ENCODE measurements around the gene SCAMP4. TPM values are rescaled to one million over a fixed set of nuclear protein-coding genes. Genes with fewer than 3 reads are reported as not detected.

Gene SCAMP4
- total RNA-seq, 1 donor = 49.2 TPM

DNA sequence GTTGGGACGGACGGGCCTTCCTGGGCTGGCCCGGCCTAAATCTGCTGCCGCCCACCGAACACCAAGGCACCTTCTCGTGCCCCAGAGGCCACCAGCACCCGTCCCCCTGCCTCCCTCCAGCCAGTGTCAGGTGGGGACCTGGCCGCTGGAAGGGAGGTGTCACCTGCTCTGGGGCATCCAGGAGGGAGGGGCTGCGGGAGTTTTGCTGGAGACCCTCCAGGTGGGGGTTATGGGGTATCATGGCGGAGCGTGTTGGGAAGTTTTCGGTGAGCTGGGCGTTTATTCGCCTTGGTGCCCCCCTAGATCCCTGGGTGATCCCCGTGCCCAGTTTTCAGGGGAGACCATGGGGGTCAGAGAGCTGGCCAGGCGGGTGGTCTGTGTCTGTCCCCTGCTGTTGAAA is 45.4 kb downstream of the SCAMP4 start:
- no peak overlapping the region for H3K4me3 ChIP-seq (ENCODE audit: low read depth, low read length)
- TF ChIP-seq, protein P1, sequence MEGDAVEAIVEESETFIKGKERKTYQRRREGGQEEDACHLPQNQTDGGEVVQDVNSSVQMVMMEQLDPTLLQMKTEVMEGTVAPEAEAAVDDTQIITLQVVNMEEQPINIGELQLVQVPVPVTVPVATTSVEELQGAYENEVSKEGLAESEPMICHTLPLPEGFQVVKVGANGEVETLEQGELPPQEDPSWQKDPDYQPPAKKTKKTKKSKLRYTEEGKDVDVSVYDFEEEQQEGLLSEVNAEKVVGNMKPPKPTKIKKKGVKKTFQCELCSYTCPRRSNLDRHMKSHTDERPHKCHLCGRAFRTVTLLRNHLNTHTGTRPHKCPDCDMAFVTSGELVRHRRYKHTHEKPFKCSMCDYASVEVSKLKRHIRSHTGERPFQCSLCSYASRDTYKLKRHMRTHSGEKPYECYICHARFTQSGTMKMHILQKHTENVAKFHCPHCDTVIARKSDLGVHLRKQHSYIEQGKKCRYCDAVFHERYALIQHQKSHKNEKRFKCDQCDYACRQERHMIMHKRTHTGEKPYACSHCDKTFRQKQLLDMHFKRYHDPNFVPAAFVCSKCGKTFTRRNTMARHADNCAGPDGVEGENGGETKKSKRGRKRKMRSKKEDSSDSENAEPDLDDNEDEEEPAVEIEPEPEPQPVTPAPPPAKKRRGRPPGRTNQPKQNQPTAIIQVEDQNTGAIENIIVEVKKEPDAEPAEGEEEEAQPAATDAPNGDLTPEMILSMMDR (IDR thresholded peaks at IDR 0.05; ENCODE audit: insufficient read depth, low read depth, low read length) = no peak
- DNase-seq (ENCODE audit: low read depth) = no peak

DNA sequence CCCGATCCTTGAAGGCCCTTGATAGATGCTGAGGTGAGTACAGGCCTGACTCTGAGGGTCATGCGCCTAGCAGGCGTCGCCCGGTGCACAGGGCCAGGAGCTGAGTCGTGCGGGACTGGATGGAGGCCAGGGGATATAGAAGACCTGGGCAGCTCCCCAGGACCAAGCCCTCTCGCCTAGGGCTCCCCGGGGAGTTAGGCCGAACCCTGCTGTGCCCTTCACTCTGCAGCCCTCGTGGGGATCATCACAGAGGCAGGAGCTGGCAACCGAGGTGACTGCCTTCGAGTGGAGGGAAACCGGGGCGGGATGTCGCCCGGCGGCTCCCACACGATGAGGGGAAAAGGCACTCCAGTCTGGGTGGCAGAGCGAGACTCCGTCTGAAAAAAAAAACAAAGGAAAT is 47.4 kb downstream of the SCAMP4 start:
- DNase-seq (ENCODE audit: low read depth) = no peak
- no peak overlapping the region for H3K4me3 ChIP-seq (ENCODE audit: low read depth, low read length)
- TF ChIP-seq, protein P1 (IDR thresholded peaks at IDR 0.05; ENCODE audit: insufficient read depth, low read depth, low read length) = no peak

DNA sequence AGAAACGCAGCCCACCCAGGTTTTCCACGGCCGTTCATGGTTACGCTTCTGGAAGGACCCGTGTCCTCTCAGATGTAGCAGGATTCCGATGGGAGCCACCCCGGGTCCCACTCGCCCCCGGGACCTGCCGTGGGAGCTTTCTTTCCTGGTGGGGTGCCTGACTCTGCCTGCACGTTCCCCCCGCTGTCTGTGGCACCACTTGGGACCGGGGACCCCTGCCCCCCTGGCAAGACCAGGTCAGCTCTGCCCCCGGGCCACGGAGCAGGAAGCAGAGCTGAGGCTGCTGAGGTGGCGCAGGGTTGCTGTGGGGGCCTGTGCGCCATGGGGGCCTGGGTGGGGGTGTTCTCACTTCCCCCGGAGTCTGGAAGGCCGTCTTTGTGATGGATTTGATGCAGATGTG is 47.8 kb downstream of the SCAMP4 start:
- TF ChIP-seq, protein P1 (IDR thresholded peaks at IDR 0.05; ENCODE audit: insufficient read depth, low read depth, low read length) = no peak
- DNase-seq (ENCODE audit: low read depth) = no peak
- H3K4me3 ChIP-seq (ENCODE audit: low read depth, low read length) = no peak overlapping the region

DNA sequence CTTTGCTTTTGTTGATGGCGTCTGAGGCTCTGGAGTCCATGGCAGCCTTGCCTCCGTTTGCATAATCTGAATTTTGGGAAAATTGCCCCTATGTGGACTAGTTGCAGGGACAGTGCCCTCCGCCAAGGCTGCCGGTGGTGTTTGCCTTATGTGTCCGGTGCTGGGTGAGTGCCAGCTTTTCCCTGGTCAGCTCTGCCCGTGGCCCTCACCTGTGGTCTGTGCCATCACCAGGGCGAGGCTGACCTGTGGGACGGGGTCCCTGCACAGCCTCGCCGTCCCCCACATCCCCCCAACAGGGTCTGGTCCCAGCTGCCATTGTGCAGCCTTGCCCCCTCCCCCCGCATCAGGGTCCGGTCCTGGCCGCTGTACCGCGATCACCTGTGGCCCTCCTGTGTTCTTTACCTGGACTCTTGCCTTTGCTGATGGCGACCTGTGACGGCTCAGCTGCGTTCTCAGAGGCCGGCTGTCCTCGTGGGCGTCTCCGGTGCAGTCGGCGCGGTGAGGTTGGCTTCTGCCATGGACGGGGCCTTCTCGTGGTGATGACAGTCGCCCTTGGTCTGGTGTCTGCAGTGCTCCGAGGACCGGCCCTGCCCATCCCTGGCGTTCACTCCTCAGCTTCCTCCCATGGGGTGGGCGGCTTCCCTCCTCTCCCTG is 48.4 kb downstream of the SCAMP4 start:
- no peak overlapping the region for H3K4me3 ChIP-seq (ENCODE audit: low read depth, low read length)
- TF ChIP-seq, protein P1 (IDR thresholded peaks at IDR 0.05; ENCODE audit: insufficient read depth, low read depth, low read length) = no peak
- DNase-seq (ENCODE audit: low read depth) = no peak

DNA sequence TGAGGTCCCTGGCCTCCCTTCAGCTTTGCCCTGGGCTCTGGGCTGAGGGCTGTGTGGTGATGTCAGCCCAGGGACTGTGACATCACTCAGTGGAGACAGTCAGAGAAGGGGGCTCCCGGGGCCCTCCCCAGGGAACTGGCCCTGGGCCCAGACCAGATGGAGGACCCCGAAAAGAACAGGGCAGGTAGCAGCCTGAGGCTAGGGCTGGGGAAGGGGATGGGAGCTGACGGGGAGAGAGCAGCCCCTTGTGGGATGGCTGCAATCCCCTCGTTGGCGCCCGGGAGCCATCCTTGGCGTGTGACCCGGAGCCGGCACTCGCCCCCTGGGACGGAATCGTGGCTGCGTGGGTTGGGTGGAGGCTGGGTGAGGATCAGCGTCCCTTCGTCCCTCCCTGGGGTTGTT is 49.3 kb downstream of the SCAMP4 start:
- no peak for DNase-seq (ENCODE audit: low read depth)
- TF ChIP-seq, protein P1 (IDR thresholded peaks at IDR 0.05; ENCODE audit: insufficient read depth, low read depth, low read length) = no peak
- H3K4me3 ChIP-seq (ENCODE audit: low read depth, low read length) = no peak overlapping the region

DNA sequence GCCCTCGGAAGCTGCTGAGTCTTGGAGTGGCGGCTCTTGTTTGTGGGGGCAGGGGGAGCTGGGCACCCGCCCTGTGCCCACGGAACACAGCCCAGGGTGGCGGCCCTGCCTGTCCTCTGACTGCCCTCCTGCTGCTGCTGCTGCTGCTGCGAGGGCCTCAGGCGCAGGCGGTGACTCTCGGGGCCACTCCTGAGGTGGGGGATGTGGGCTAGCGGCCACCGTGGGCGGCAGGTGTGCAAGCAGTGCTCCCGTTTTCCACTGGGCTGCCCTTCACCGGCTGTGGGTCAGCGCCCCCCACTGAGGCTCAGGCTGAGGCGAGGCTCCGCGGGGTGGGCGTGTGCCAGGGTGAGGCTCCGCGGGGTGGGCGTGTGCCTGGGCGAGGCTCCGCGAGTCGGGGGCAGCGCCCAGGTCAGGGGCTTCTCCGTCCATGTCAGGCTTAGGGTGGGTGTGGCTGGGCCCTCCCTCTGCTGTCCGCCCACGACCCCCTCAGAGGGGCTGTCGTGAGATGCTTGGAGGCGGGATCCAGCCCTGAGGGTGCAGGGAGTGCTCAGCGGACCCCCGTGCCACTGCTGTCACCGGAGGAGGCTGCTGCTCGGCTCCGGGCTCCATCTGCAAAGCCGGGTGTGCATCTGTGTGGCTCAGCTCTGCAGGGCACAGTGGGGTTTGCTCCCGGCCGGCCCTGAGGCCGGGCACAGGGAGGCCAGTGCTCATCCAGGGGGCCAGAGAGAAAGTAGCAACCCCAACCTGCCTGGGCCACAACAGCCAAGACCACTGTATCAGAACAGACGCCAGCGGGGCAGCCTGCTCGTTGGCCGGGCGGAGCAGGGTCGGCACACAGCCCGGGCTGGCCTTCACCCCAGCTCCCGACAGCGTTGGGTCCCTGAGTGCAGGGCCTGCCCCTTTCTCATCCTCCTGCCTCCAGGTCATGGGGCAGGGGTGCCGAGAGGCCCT is 50.2 kb downstream of the SCAMP4 start:
- TF ChIP-seq, protein P1 (IDR thresholded peaks at IDR 0.05; ENCODE audit: insufficient read depth, low read depth, low read length) = no peak
- DNase-seq (ENCODE audit: low read depth) = no peak
- no peak overlapping the region for H3K4me3 ChIP-seq (ENCODE audit: low read depth, low read length)

All from fibroblast of villous mesenchyme (primary cell).